HG03039 (cell line): ENCODE data around the gene DNER.
"Not testable (repeated sequence)": the region's sequence is repeated elsewhere in the genome, so short reads cannot be mapped to it uniquely, and the experiment has no call there.

Source experiments
- ATAC-seq: cut with Tn5 transposase; IDR thresholded peaks from one replicate; pipeline ENCODE4 v1.9.1; 2021; ENCODE audit warnings: mild to moderate bottlenecking, moderate library complexity; ENCODE audit not compliant: unreplicated experiment

Gene DNER

DNA sequence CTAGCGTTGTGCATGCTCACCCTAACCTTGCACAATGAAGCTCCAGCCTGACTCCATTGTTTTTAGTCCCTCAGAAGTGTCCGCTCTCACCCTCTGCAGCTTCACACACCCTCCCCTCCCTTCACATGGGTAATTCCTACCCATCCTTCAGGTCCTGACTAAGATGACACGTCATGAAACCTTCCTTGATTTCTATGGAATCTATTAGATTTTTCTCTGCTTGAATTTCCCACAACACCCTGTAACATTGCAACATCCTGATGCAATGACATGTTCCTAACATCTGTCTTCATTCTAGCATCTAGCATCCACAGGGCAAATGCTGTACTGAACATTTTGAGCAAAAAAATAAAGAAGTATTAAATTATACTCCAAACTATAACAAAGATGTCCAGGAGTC is 366.2 kb downstream of the DNER start:
- no peak for ATAC-seq

DNA sequence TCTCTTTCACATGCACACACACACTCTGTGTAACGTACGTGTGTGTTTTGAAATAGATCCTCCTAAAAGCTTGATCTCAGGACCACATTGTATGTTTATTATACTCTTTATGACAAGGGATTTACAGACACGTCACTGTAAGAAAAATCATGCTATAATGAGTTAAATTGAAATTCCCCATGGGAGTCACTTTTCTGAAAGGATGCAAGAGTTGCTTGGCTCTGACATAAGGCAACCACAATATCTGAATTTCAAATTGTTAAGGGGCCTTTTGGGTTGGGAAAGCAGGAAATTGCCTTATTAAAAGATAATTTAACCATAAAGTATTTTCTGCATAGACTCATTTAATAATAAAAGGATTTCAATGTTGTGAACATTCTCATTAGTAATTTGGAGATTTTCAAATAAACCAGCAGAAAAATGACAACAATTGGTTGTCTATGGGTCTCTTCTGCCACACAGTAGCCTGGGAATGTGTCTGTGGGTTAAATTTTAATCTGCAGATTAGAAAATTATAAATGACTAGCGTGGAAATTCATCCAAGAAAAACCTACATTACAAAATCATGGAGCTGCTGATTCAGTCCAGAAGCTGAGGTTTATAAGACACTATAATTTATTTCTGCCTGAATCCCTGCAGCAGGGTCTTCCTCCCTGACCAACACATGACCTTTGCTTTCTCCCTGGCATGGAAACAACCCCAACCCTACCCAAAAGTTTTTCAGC is 367.4 kb downstream of the DNER start:
- no peak for ATAC-seq

DNA sequence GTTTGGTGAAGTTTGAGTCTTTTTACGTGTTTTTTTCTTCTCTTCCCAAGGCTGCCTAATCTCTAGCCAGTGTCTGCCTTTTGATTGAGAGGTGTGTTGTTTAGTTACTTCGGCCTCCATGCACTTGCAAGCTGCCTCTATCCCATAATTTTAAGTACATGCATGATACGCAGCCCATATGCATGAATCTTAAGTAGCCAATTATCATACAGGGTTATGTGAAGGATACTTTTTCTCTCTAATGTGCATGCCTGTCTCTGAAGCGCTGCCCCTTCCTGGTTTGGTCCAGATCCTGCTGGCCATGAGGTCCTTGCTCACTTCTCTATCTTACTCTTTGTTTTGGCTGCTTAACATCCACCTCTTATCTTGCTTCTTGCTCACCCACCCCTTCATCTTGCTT is 369.4 kb downstream of the DNER start:
- ATAC-seq = no peak

DNA sequence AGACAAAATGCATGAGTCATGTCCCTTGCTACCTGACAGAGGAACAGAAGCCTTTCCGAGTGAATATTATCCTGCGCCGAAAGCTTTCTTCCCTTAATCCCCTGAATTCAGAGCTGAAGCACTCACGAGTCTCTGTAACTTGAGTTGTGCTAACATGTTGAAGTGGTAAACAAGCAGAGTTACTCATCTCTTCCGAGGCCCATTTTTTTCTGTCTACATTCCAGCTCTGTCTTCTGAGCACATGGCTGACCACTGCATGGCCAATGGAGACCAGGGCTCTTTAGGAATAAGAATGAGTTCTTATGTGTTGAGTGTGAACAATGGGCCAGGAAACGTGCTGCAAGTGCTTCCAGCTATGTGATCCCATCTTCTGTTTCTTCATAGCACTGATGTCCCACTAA is 370.2 kb downstream of the DNER start:
- no peak for ATAC-seq

DNA sequence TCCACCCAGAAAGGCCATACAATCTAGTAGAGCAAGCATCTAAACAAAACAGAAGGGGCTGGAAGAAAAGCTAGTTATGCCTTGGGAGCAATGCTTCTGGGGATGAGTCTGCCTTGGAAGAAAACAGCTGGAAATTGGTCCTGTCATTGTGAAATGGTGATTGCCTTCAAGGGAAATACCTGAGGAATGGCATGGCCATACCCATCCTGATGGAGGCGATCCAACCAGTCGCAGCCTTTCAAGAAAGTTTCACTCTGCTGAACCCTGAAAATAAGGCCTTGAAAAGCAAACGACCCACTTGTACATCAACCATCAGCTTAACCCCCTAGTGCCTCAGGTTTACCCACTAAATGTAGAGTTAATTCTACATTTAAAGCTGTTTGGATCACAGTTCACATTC is 370.7 kb downstream of the DNER start:
- ATAC-seq = no peak

DNA sequence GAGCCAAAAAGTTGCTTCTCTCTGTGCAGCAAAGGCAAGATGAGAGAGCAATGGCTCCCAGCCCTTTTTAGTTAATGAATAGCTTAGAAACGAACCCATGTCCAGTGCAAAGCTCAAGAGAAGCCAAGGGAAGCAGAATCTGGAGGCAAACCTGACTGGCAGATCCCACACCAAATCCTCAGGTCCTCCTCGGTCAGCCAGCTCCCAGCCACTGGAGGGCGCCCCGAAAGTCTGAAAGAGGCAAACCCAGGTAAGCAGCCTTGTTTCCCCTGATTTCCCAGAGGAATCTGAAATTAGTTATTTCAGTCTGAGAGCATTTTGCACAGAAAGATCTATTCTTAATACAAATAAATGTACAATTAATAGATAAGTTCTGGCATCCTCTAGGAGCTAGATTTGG is 372.0 kb downstream of the DNER start:
- ATAC-seq = no peak

DNA sequence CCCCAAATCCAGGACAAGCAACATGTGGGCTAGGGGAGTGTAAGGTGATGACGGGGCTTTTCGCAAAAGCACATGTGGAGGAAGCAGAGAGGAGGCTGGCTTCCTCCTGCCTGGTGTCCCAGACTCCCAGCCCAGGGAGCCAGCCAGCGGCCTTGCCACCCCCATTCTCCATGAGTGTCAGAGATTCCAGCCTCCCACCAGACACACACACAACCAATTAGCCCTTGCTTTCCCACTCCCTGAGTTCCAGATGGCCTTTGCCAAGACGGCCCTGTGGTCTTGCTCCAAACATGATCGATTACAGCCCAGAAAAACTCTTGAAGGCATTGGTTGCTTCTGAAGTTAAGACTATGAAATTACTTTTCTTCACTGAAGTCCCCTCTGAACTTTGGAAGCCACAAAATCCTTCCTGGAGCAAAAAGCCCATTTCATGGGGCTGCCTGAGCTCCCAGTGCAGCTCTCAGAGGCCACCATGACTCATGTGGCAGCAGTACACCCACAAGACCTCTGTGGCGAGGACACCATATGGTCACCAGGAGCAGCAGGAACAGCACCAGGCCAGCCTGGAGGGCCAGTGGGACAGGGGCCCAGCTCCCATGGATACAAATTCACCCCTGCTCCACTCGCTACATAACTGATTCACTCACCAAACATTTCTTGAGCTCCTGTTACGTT is 374.1 kb downstream of the DNER start:
- ATAC-seq = no peak

DNA sequence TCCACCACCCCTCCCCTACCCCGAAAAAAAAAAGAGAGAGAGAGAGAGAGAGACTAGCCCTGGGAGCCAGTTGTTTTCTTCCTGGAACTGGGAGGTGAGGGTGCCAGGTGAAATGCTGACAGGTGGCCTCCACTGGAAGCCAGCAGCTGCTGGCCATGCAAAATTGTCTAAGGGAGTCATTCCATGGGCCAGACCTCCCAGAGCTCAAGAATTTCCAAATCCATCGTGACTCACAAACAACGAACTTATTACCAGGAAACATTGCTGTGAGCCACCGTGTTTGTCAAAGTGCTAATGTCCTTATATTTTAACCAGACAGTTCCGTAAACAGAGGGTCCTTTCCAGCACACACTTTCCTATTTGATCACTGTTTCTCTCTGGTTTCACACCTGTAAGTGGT is 374.7 kb downstream of the DNER start:
- no peak for ATAC-seq

DNA sequence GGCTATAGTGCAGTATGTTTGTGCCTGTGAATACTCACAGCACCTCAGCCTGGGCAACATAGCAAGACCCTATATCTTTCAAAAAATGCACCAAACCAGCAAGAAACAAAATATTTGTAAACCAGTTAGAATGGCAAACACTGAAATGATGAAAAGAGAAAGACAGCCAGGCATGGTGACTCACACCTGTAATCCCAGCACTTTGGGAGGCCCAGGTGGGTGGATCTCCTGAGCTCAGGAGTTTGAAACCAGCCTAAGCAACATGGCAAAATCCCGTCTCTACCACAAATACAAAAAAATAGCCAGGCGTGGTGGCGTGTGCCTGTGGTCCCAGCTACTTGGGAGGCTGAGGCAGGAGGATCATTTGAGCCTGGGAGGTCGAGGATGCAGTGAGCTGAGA is 375.2 kb downstream of the DNER start:
- not testable (repeated sequence) for ATAC-seq

DNA sequence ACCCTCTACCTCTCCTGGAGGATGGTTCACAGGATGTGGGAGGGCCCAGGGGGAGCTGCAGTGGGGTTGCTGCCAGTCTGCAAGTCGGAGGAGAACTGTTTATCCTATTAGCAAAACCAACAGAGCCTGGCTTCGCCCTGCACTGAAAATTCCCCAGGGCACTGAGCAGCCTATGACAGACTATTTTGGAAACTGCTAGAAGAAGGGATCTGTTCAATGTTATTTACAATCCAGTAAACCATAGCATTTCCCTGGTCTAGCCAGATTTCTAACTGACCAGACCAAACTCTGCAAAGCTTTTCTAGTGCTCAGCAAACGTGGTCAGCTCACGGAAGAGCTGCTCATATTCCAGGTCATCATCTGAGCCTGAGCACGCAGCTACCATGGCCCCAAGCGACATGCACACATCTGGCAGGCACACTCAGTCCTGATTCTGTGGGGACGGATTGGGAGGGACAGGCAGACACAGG is 378.4 kb downstream of the DNER start:
- no peak for ATAC-seq

DNA sequence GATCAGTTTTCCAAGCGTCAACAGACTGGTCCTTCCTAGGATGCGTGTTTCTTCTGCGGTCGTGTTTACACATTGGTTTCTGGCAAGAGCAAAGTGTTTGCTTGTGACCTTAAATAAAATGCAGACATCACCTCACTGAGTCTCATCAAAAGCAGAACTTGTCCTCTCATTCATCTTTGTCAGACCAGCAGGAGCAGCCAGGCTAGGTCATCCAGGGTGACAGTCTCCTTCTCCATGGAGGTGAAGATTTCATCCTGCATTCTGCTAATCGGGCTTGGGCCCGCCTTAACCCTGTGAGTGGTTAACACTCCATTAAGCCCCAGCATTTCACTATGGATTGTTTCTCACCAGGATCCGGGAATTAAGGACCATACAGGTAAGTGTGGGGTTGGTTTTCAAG is 379.0 kb downstream of the DNER start:
- ATAC-seq = no peak

DNA sequence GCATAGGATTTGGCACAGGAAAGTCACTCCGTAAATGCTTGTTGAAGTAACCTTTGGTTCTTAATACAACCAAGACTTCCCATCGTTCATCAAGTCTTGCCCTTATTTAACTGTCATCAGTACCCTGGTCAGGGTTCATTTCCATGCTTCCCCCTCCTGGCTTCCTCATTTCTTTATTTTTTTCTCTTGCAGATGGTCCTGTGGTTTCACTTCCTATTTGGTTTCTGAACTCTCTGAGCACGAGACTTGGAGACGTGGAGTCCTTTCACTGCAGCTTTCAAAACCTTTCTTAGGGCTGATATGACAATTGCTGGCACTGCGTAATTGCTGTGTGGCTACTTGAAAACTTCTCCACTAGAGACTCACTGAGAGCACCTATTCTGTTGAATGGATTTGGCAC is 383.4 kb downstream of the DNER start:
- no peak for ATAC-seq

DNA sequence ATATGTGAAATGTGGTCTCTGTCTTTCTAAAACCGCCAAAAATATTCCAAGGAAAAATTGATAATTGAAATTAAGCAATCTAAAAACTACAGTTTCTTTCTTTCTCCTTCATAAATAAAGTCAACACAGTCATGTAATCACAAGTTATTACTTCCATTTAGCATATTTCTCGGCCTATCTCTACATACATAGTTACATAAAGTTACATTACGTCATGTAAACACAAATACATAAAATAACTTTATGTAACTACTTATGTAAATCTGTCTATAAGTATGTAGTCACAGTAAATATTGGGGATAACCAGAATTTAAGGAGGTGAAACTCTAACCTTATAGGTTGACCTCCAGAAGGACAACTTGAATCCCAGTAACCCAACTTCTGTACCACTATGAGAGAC is 394.8 kb downstream of the DNER start:
- ATAC-seq = no peak

DNA sequence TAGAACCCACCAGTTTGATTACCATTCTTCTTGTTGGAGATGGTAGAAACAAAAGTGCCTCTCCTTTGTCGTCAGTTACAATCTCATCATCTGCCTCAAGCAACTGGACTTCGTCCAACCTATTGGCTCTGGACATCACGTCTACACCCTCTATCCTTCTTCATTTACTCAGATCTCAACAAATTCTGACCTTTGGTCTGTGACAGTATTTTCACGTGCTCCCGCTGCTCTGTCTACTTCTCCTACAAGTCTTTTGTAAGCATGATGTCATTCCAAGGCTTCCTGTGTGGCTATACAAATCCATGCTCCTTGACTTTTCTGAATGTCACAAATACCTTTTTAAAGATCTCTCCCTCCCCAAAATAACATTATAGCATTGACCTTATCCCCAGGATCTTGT is 400.2 kb downstream of the DNER start:
- ATAC-seq = no peak

DNA sequence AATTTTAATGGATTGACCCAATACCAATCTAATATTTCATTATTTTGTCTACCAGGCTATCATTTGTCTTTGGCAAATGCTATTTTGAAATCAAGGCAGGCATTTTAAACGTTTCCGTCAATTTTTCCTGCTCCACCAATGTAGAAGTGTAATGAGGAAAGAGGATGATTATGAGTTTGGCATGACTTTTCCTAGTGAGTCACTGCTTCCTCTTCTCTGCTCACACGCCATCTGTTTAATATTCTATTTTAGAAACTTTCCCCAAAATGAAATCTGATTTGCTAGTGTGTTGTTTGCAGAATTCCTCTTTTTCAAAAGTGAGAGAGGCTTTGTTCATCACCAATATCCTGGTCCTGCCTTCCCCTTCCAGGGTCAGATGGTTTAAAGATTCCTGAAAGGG is 400.8 kb downstream of the DNER start:
- no peak for ATAC-seq
